ENCODE measurements around the gene EXOC4.

DNA sequence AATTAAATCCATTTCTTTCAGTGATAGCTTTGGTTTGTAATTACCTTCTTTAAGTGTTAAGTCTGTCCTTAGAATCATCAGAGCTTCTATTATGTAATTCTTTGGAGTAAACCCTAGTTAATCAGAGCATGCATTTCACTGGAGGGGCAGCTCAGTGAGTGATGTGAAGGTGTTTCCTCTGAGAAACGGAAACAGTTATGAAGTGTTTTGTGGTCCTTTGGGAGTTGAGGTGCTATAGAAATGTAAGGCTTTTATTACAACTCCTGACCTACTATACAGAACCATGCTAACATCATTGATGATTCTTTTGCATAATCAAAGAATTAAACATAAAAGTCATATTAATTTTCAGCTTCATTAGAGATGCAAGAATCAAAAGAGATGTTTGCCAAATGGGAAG, 141.5 kb downstream of the EXOC4 start:
- TF ChIP-seq, protein P1, sequence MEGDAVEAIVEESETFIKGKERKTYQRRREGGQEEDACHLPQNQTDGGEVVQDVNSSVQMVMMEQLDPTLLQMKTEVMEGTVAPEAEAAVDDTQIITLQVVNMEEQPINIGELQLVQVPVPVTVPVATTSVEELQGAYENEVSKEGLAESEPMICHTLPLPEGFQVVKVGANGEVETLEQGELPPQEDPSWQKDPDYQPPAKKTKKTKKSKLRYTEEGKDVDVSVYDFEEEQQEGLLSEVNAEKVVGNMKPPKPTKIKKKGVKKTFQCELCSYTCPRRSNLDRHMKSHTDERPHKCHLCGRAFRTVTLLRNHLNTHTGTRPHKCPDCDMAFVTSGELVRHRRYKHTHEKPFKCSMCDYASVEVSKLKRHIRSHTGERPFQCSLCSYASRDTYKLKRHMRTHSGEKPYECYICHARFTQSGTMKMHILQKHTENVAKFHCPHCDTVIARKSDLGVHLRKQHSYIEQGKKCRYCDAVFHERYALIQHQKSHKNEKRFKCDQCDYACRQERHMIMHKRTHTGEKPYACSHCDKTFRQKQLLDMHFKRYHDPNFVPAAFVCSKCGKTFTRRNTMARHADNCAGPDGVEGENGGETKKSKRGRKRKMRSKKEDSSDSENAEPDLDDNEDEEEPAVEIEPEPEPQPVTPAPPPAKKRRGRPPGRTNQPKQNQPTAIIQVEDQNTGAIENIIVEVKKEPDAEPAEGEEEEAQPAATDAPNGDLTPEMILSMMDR (IDR thresholded peaks at IDR 0.05; ENCODE audit: low read length) = no peak
- TF ChIP-seq EZH2 (IDR thresholded peaks at IDR 0.05; ENCODE audit: borderline replicate concordance, low read length) = no peak

Measured in OCI-LY1 (cell line).